Measurements from ENCODE around the gene PHF23. TPM values are rescaled to one million over a fixed set of nuclear protein-coding genes. Genes with fewer than 3 reads are reported as not detected.

The PHF23 gene
- total RNA-seq, 1 experiment from 2014 or later: 32.7 TPM

DNA sequence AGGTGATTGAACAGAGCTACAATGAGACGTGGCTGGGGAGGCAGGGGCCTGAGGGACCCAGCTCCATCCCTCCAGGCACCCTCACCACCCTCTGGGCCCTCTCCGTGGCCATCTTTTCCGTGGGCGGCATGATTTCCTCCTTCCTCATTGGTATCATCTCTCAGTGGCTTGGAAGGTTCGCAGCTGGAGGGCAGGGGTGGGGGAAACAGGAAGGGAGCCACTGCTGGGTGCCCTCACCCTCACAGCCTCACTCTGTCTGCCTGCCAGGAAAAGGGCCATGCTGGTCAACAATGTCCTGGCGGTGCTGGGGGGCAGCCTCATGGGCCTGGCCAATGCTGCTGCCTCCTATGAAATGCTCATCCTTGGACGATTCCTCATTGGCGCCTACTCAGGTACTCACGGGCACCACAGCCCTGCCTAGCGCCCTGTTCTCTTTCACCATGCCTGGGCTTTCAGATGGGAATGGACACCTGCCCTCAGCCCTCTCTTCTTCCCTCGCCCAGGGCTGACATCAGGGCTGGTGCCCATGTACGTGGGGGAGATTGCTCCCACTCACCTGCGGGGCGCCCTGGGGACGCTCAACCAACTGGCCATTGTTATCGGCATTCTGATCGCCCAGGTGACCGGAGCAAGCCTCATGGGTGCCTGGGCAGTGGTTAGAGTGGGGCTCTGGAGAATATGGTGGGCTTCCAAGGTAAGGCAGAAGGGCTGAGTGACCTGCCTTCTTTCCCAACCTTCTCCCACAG, 44.4 kb upstream of the PHF23 start:
- Histone ChIP-seq H3K79me2 (ENCODE audit: low read length) (no peaks in the 10 kb centered on the region), H3K4me3 (ENCODE audit: low read length) (no peak overlapping the region), H2AFZ (ENCODE audit: low read length) (no peak overlapping the region), H3K4me1 (ENCODE audit: insufficient read depth, low read length) (peaks cover 10% of the 10 kb centered on the region), H3K9ac (ENCODE audit: low read length) (no peak overlapping the region), H3K9me2 (replicated peaks; ENCODE audit: low read length) (no peaks in the 10 kb centered on the region), H3K36me3 (ENCODE audit: low read depth, low read length) (no peaks in the 10 kb centered on the region), H3K4me2 (ENCODE audit: low read length) (no peak overlapping the region), H3K9me3 (ENCODE audit: low read length) (no peaks in the 10 kb centered on the region), H4K20me1 (ENCODE audit: low read length) (no peaks in the 10 kb centered on the region), H3K27ac (ENCODE audit: low read length) (no peak overlapping the region), H3K27me3 (ENCODE audit: low read length) (no peaks in the 10 kb centered on the region), H3F3A (ENCODE audit: low read length, unreplicated experiment) (no peaks in the 10 kb centered on the region)
- CTCF ChIA-PET: no interaction called here
- POLR2A ChIA-PET (ENCODE audit: unreplicated experiment): no interaction called here
- DNase-seq (no peak), ATAC-seq (no peak)
- BruUV-seq (replicated peaks): no TSS peak
- intact Hi-C loops (cut with micrococcal nuclease): no loop called here
- TF ChIP-seq EZH2 (IDR thresholded peaks at IDR 0.05; ENCODE audit: low read length, unreplicated experiment) (no peak), EZH2phosphoT487 (IDR thresholded peaks at IDR 0.05; ENCODE audit: borderline replicate concordance, low read length) (no peak)
- TF ChIP-seq, protein P1, sequence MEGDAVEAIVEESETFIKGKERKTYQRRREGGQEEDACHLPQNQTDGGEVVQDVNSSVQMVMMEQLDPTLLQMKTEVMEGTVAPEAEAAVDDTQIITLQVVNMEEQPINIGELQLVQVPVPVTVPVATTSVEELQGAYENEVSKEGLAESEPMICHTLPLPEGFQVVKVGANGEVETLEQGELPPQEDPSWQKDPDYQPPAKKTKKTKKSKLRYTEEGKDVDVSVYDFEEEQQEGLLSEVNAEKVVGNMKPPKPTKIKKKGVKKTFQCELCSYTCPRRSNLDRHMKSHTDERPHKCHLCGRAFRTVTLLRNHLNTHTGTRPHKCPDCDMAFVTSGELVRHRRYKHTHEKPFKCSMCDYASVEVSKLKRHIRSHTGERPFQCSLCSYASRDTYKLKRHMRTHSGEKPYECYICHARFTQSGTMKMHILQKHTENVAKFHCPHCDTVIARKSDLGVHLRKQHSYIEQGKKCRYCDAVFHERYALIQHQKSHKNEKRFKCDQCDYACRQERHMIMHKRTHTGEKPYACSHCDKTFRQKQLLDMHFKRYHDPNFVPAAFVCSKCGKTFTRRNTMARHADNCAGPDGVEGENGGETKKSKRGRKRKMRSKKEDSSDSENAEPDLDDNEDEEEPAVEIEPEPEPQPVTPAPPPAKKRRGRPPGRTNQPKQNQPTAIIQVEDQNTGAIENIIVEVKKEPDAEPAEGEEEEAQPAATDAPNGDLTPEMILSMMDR (conservative IDR thresholded peaks at IDR 0.05; ENCODE audit: low read depth, low read length): no peak

DNA sequence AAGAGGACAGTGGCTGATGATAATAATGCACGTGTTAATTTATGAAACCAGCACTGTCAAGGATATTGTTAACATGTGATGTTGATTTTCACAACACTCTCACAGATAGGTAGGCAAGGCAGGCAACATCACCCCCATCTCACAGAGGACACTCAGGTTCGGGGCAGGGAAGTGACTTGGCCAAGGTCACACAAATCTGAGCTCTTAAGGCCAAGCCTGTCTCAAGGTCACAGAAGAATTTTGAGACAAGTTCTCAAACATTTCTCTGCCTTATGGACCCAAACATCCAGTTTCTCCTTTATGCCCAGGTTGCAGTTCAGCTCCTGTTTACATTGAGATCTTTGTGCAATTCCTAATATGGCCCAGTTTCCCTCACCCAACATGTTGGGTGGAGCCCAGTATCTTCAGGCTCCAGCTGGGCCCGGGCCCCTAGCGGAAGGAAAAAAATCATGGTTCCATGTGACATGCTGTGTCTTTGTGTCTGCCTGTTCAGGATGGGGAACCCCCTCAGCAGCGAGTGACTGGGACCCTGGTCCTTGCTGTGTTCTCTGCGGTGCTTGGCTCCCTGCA, 43.6 kb upstream of the PHF23 start:
- no TSS peak for BruUV-seq (replicated peaks)
- H3K79me2 ChIP-seq (ENCODE audit: low read length): no peaks in the 10 kb centered on the region
- peaks cover 10% of the 10 kb centered on the region for H3K4me1 ChIP-seq (ENCODE audit: insufficient read depth, low read length)
- H4K20me1 ChIP-seq (ENCODE audit: low read length): no peaks in the 10 kb centered on the region
- H3K9ac ChIP-seq (ENCODE audit: low read length): no peak overlapping the region
- ChIA-PET POLR2A (ENCODE audit: unreplicated experiment) (no interaction called here), CTCF (interaction anchor here (0.6 to 1.2 kb wide), 2 partner anchors 9 to 14 kb away, joined by 3 read pairs; no protein-coding TSS in a partner anchor)
- H3K9me2 ChIP-seq (replicated peaks; ENCODE audit: low read length): no peaks in the 10 kb centered on the region
- no peaks in the 10 kb centered on the region for H3K9me3 ChIP-seq (ENCODE audit: low read length)
- intact Hi-C loops (cut with micrococcal nuclease): no loop called here
- TF ChIP-seq EZH2phosphoT487 (IDR thresholded peaks at IDR 0.05; ENCODE audit: borderline replicate concordance, low read length): no peak
- TF ChIP-seq, protein P1 (conservative IDR thresholded peaks at IDR 0.05; ENCODE audit: low read depth, low read length): no peak
- no peak for TF ChIP-seq EZH2 (IDR thresholded peaks at IDR 0.05; ENCODE audit: low read length, unreplicated experiment)
- H3F3A ChIP-seq (ENCODE audit: low read length, unreplicated experiment): no peaks in the 10 kb centered on the region
- no peak overlapping the region for H3K27ac ChIP-seq (ENCODE audit: low read length)
- H3K36me3 ChIP-seq (ENCODE audit: low read depth, low read length): no peaks in the 10 kb centered on the region
- H2AFZ ChIP-seq (ENCODE audit: low read length): no peak overlapping the region
- H3K4me2 ChIP-seq (ENCODE audit: low read length): no peak overlapping the region
- DNase-seq: no peak
- no peak overlapping the region for H3K4me3 ChIP-seq (ENCODE audit: low read length)
- no peaks in the 10 kb centered on the region for H3K27me3 ChIP-seq (ENCODE audit: low read length)
- ATAC-seq: no peak
